ENCODE measurements around the gene SYCN.
"Not testable (repeated sequence)": the region's sequence is repeated elsewhere in the genome, so short reads cannot be mapped to it uniquely, and the experiment has no call there.

The SYCN gene

DNA sequence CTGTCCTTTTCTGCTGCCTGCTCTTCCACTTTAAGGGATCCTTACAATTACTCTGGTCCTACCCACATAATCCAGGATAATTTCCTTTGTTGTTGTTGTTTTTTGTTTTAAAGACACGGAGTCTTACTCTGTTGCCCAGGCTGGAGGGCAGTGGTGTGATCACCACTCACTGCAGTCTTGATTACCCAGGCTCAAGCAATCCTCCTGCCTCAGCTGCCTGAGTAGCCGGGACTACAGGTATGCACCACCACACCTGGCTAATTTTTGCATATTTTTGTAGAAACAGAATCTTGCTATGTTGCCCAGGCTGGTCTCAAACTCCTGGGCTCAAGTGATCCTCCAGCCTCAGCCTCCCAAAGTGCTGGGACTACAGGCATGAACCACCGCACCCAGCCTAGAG, 11.3 kb upstream of the SYCN start:
- not testable (repeated sequence) for H3K36me3 ChIP-seq (ENCODE audit: insufficient read depth, low read length); H3K4me3 ChIP-seq (ENCODE audit: low read length); H2AFZ ChIP-seq (ENCODE audit: low read depth, low read length); H3K27me3 ChIP-seq (ENCODE audit: insufficient read depth, low read length); H3K4me1 ChIP-seq (ENCODE audit: insufficient read depth, low read length); H3K9me3 ChIP-seq (ENCODE audit: low read length)

DNA sequence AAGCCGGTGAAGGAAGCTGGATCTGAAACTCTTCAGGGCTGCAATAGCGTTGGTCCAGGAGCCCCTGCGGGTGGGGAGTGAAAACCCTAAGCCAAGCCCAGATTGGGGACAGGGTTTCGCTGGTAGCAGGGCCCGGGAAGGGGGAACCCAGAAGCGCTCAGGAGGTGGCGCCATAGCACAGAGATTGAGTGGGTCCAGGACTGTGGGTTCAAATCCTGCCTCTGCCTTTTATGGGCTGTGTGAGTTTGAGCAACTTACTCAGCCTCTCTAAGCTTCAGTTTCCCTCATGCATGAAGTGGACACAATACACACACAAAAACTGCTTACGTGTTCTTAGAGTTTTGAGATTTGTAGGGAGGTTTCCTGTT, 8.3 kb upstream of the SYCN start:
- H3K27me3 ChIP-seq (ENCODE audit: insufficient read depth, low read length), result no peaks in the 10 kb centered on the region
- no peaks in the 10 kb centered on the region for H3K4me1 ChIP-seq (ENCODE audit: insufficient read depth, low read length)
- H3K9me3 ChIP-seq (ENCODE audit: low read length), result no peaks in the 10 kb centered on the region
- H3K4me3 ChIP-seq (ENCODE audit: low read length), result no peak overlapping the region
- H2AFZ ChIP-seq (ENCODE audit: low read depth, low read length), result no peak overlapping the region
- H3K36me3 ChIP-seq (ENCODE audit: insufficient read depth, low read length), result no peaks in the 10 kb centered on the region

DNA sequence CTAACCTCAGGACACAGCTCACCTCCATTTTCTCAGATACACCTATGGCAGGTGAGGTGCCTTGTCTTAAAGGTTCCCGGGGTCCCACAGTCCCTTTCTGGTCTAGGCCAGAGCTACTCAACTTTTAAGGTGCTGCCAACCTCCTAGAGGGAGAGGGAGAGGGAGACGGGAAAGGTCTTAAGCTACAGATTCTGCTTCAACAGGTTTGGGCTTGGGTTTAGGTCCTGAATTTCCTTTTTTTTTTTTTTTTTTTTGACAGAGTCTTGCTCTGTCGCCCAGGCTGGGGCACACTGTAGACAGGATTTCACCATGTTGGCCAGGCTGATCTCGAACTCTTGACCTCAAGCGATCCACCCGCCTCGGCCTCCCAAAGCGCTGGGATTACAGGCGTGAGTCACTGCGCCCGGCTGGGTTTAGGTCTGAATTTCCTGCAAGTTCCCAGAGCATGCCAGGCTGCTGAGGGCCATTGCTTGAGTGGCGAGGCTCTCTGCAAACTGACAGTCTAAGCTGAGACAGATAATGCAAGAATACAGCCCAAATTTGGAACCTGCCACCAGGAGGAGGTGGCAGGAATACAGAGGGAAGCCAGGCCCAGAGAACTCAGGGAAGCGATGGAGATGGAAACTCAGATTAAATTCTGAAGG, 7.8 kb upstream of the SYCN start:
- Histone ChIP-seq H3K4me3 (ENCODE audit: low read length) (no peak overlapping the region), H3K36me3 (ENCODE audit: insufficient read depth, low read length) (no peaks in the 10 kb centered on the region), H2AFZ (ENCODE audit: low read depth, low read length) (no peak overlapping the region), H3K4me1 (ENCODE audit: insufficient read depth, low read length) (no peaks in the 10 kb centered on the region), H3K27me3 (ENCODE audit: insufficient read depth, low read length) (no peaks in the 10 kb centered on the region), H3K9me3 (ENCODE audit: low read length) (no peaks in the 10 kb centered on the region)

DNA sequence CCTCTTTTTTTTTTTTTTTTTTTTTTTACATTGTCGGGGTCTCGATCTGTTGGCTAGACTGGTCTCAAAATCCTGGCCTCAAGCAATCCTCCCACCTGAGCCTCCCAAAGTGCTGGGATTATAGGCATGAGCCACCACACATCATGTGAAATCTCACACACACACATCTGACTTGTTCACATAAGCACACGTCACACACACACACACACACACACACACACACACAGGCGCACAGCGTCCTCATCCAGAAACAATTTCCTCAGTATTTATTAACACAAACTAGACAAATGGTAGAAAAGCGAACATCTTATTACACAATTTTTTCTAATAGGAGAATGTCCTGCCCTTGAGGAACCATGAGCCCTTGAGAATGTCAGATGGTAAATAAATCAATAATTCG, 5.1 kb upstream of the SYCN start:
- no peaks in the 10 kb centered on the region for H3K9me3 ChIP-seq (ENCODE audit: low read length)
- no peak overlapping the region for H3K4me3 ChIP-seq (ENCODE audit: low read length)
- no peaks in the 10 kb centered on the region for H3K4me1 ChIP-seq (ENCODE audit: insufficient read depth, low read length)
- H2AFZ ChIP-seq (ENCODE audit: low read depth, low read length), result no peak overlapping the region
- H3K36me3 ChIP-seq (ENCODE audit: insufficient read depth, low read length), result no peaks in the 10 kb centered on the region
- H3K27me3 ChIP-seq (ENCODE audit: insufficient read depth, low read length), result no peaks in the 10 kb centered on the region

DNA sequence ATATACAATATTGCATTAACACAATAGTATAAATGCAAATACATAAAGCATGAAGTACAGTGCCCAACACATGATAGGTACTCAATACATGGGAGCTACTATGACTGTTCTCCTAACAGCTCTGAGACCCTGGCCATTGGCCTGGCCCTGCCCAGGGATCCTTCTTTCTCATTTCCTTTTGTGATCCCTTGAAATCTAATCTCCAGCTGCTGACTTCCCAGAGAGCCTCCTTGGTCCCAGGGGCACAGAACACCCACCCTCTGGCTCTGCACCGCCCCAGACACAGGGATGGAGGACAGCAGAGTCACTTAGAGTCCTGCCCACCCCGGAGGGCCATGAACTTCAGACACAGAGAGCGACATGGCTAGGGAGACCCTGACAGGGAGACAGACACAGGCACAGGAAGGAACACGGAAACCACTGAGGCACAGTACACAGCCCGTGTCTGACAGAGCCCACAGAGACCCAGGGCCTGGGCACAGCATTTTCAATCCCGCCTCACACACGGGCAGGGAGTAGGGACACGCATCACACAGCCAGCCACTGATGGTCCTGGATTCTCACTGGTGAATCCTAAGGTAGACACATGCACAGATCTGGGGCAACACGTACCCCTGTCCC, 4.2 kb upstream of the SYCN start:
- Histone ChIP-seq H3K4me3 (ENCODE audit: low read length) (no peak overlapping the region), H3K27me3 (ENCODE audit: insufficient read depth, low read length) (no peaks in the 10 kb centered on the region), H3K9me3 (ENCODE audit: low read length) (no peaks in the 10 kb centered on the region), H2AFZ (ENCODE audit: low read depth, low read length) (no peak overlapping the region), H3K36me3 (ENCODE audit: insufficient read depth, low read length) (no peaks in the 10 kb centered on the region), H3K4me1 (ENCODE audit: insufficient read depth, low read length) (no peaks in the 10 kb centered on the region)

DNA sequence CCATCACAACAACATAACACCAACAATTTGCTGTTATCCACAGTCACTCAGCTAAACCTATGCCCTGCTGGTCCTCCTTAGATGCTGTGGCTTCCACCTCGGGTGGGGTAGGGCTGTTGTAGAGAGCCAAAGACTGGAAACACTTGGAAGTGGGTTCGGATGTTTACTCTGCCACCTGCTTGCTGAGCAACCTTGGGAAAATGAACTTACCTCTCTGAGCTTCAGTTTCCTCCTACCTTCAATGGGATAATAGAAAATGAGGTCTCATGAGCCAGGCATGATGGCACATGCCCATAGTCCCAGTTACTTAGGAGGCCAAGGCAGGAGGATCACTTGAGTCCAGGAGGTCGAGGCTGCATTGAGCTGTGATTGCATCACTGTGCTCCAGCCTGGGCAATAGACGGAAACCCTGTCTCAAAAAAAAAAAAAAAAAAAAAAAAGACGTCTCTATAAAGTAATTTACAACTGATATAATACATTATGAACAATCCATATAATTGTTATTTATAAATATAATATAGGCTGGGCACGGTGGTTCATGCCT, 3.3 kb upstream of the SYCN start:
- Histone ChIP-seq H3K9me3 (ENCODE audit: low read length) (no peaks in the 10 kb centered on the region), H3K4me1 (ENCODE audit: insufficient read depth, low read length) (no peaks in the 10 kb centered on the region), H3K4me3 (ENCODE audit: low read length) (no peak overlapping the region), H3K36me3 (ENCODE audit: insufficient read depth, low read length) (no peaks in the 10 kb centered on the region), H3K27me3 (ENCODE audit: insufficient read depth, low read length) (no peaks in the 10 kb centered on the region), H2AFZ (ENCODE audit: low read depth, low read length) (no peak overlapping the region)

DNA sequence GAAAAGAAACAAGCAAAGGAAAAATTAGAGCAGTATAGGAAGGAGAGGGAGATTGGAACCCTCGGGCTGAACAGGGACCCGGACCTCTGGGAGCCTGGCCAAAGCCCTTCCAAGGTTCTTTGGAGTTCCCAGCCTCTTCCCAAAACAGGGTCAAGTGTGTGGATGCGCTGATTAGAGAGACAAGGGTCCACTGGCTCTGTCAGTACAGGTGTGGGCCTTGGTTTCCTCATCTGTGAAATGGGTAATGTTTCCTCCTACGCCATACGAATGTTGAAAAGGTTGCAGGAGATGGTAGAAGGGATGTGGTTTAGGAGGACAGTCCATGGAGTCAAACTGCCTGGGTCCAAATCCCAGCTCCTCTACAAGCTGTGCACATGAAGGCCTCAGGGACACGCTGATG, 2.1 kb upstream of the SYCN start:
- Histone ChIP-seq H3K4me1 (ENCODE audit: insufficient read depth, low read length) (no peaks in the 10 kb centered on the region), H3K27me3 (ENCODE audit: insufficient read depth, low read length) (no peaks in the 10 kb centered on the region), H3K36me3 (ENCODE audit: insufficient read depth, low read length) (no peaks in the 10 kb centered on the region), H3K9me3 (ENCODE audit: low read length) (no peaks in the 10 kb centered on the region), H3K4me3 (ENCODE audit: low read length) (no peak overlapping the region), H2AFZ (ENCODE audit: low read depth, low read length) (no peak overlapping the region)

DNA sequence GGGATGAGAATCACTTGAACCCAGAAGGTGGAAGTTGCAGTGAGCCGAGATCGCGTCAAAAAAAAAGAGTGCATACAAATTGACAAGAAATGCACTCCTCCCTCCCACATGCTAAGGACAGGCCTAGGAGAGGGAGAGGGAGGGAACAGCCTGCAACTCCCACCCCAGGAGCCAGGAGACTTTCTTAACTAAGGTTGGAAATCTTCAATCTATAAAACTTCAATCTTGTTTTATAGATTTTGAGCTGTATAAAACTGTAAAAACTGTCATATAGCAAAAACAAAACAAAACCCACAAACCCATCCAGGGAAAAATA, 1.3 kb upstream of the SYCN start:
- no peaks in the 10 kb centered on the region for H3K27me3 ChIP-seq (ENCODE audit: insufficient read depth, low read length)

DNA sequence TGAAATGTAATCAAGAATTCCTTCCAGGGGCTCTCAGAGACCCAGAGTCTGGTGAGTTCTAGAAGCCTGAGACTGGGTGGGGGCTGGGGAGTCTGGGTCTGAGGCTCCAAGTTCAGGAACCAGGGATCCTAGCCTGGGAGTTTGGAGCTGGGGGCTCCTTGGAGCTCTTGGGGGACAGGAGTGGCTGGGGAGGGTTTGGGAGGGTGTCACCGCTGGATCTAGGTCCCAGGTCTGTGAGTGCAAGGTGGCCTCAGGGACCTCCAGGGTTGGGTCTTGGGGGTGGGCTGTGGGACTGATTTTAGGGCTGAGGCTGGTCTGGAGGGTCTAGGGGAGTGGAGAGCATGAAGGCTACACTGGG, 1.1 kb downstream of the SYCN start:
- no peaks in the 10 kb centered on the region for H3K9me3 ChIP-seq (ENCODE audit: low read length)
- H2AFZ ChIP-seq (ENCODE audit: low read depth, low read length), result no peak overlapping the region
- H3K27me3 ChIP-seq (ENCODE audit: insufficient read depth, low read length), result peaks cover 11% of the 10 kb centered on the region
- no peaks in the 10 kb centered on the region for H3K36me3 ChIP-seq (ENCODE audit: insufficient read depth, low read length)
- no peaks in the 10 kb centered on the region for H3K4me1 ChIP-seq (ENCODE audit: insufficient read depth, low read length)
- no peak overlapping the region for H3K4me3 ChIP-seq (ENCODE audit: low read length)

More for the DNA sequence above, 1.3 kb upstream of the SYCN start:
- Histone ChIP-seq H2AFZ (ENCODE audit: low read depth, low read length) (no peak overlapping the region), H3K36me3 (ENCODE audit: insufficient read depth, low read length) (no peaks in the 10 kb centered on the region), H3K4me3 (ENCODE audit: low read length) (no peak overlapping the region), H3K4me1 (ENCODE audit: insufficient read depth, low read length) (no peaks in the 10 kb centered on the region), H3K9me3 (ENCODE audit: low read length) (no peaks in the 10 kb centered on the region)

DNA sequence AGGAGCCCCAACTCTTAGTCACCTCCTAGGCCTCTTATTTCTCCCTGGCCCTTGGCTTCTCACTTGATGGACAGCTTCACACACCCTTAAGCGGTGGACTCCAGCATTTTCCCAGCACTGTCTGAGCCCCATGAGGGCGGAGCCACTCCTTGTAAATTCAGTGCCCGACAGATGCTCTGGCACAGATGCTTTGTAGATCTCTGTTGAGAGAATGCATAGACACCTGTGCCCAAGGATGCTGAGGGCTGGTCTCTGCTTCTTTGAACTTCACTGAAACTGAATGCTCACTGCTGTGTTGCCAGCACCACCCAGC, 3.3 kb downstream of the SYCN start:
- H3K27me3 ChIP-seq (ENCODE audit: insufficient read depth, low read length), result peaks cover 33% of the 10 kb centered on the region

DNA sequence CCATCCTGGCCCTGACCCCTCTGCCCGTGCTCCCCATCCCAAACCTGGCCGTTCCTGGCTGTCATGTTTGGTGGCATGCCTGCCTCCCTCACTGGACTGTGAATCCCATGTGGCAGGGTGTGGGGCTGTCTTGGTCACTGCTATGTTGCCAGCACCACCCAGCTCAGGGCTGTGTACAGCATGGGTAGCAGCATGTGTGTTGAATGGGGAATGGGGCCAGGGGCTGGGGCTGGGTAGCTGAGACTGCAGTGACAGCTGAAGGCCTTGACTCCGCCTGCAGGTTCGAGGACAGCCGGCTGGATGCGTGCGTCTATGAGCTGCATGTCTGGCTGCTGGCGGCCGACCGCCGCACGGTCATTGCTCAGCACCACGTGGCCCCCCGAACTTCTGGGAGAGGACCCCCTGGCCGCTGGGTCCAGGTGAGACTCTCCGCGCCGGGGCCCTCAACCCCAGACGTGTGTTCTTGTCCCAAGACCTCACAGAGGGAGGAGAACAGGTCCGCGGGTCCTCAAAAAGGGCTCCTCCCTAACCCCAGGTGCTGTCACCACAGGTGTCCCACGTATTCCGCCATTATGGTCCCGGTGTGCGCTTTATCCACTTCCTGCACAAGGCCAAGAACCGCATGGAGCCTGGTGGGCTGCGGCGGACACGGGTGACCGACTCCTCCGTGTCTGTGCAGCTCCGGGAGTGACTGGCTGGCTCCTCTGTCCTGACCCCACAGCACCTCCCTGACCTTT, 3.8 kb downstream of the SYCN start:
- Histone ChIP-seq H2AFZ (ENCODE audit: low read depth, low read length) (no peak overlapping the region), H3K9me3 (ENCODE audit: low read length) (no peaks in the 10 kb centered on the region), H3K36me3 (ENCODE audit: insufficient read depth, low read length) (no peaks in the 10 kb centered on the region), H3K27me3 (ENCODE audit: insufficient read depth, low read length) (peaks cover 38% of the 10 kb centered on the region), H3K4me1 (ENCODE audit: insufficient read depth, low read length) (no peaks in the 10 kb centered on the region), H3K4me3 (ENCODE audit: low read length) (no peak overlapping the region)

More for the DNA sequence above, 3.3 kb downstream of the SYCN start:
- Histone ChIP-seq H3K36me3 (ENCODE audit: insufficient read depth, low read length) (no peaks in the 10 kb centered on the region), H3K4me3 (ENCODE audit: low read length) (no peak overlapping the region), H3K9me3 (ENCODE audit: low read length) (no peaks in the 10 kb centered on the region), H2AFZ (ENCODE audit: low read depth, low read length) (no peak overlapping the region), H3K4me1 (ENCODE audit: insufficient read depth, low read length) (no peaks in the 10 kb centered on the region)

DNA sequence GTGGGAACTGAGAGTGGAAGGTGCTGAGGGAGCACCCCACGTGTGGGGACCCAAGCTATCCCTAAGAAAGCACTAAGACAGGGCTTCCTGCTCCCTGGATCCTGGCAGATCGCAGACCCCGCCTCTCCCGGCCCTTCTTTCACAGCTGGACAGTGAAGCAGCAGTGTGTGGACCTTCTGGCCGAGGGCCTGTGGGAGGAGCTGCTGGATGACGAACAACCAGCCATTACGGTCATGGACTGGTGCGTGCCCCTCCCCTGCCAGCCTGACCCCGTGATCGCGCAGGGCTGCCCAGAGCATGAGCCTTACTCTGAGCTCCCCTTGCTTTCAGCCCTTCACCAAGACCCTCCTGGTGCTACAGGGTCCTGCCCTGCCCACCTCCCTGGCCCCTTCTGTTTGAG, 5.0 kb downstream of the SYCN start:
- Histone ChIP-seq H3K4me3 (ENCODE audit: low read length) (no peak overlapping the region), H3K36me3 (ENCODE audit: insufficient read depth, low read length) (no peaks in the 10 kb centered on the region), H3K9me3 (ENCODE audit: low read length) (no peaks in the 10 kb centered on the region), H2AFZ (ENCODE audit: low read depth, low read length) (no peak overlapping the region), H3K4me1 (ENCODE audit: insufficient read depth, low read length) (no peaks in the 10 kb centered on the region), H3K27me3 (ENCODE audit: insufficient read depth, low read length) (peaks cover 40% of the 10 kb centered on the region)

DNA sequence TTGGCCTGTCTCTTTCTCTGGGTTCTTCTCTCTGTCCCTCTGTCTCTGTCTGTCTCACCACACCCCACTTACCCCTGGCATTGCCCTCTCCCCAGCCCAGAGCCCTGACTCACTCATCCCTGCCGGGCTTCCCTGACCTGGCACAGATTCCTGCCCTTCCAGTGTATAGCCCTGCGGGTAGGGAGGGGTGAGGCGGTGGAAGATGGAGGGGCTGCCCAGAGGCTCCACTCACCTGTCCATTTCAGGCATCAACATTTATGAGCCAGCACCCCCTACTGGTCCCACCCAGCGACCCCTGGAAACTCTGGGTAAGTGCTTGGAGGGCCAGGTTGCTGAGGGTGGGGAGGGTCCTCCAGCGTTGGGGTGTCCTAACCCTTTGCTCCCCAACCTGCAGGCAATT, 6.3 kb downstream of the SYCN start:
- Histone ChIP-seq H3K27me3 (ENCODE audit: insufficient read depth, low read length) (peaks cover 40% of the 10 kb centered on the region), H3K4me3 (ENCODE audit: low read length) (no peak overlapping the region), H3K9me3 (ENCODE audit: low read length) (no peaks in the 10 kb centered on the region)

More for the DNA sequence above, 6.3 kb downstream of the SYCN start:
- no peaks in the 10 kb centered on the region for H3K36me3 ChIP-seq (ENCODE audit: insufficient read depth, low read length)
- H2AFZ ChIP-seq (ENCODE audit: low read depth, low read length), result no peak overlapping the region
- no peaks in the 10 kb centered on the region for H3K4me1 ChIP-seq (ENCODE audit: insufficient read depth, low read length)
